ENCODE measurements around the gene HOXA6.
A peak's percentile ranks its signal among the peaks of the same experiment; 100 is the strongest.

Gene HOXA6

GRCh38 chr7:27164367-27165088, 17.0 kb upstream of the HOXA6 start:
- ATAC-seq (ENCODE audit: insufficient read depth, low read depth) (no peak), DNase-seq (no peak)
- Histone ChIP-seq H3K27ac (ENCODE audit: low read length) (no peak overlapping the region), H3K4me2 (ENCODE audit: insufficient read depth, low read length) (no peak overlapping the region), H3K36me3 (ENCODE audit: insufficient read depth, low read length) (no peaks in the 10 kb centered on the region), H2AFZ (ENCODE audit: low read depth, low read length) (no peak overlapping the region), H3K79me2 (ENCODE audit: insufficient read depth, low read length) (no peaks in the 10 kb centered on the region), H3K4me3 (ENCODE audit: low read depth in 1 of 2, low read length in 2 of 2) (no peak overlapping the region), H4K20me1 (ENCODE audit: insufficient read depth, low read length) (no peaks in the 10 kb centered on the region), H3K9ac (ENCODE audit: low read depth, low read length) (no peak overlapping the region), H3K9me3 (ENCODE audit: insufficient read depth, low read length, severe bottlenecking) (no peaks in the 10 kb centered on the region), H3K4me1 (ENCODE audit: insufficient read depth, low read length) (peaks cover 15% of the 10 kb centered on the region), H3K27me3 (ENCODE audit: insufficient read depth, low read length, poor library complexity) (no peaks in the 10 kb centered on the region)
- no peak for TF ChIP-seq EZH2 (IDR thresholded peaks at IDR 0.05; ENCODE audit: borderline replicate concordance, low read depth, low read length, severe bottlenecking)
- no peak for TF ChIP-seq CTCF (IDR thresholded peaks at IDR 0.05; ENCODE audit: borderline replicate concordance, extremely low read depth, low read length, poor library complexity, severe bottlenecking)

GRCh38 chr7:27164045-27164366, 16.4 kb upstream of the HOXA6 start:
- H3K27me3 ChIP-seq (ENCODE audit: insufficient read depth, low read length, poor library complexity): no peaks in the 10 kb centered on the region
- H3K79me2 ChIP-seq (ENCODE audit: insufficient read depth, low read length): no peaks in the 10 kb centered on the region
- TF ChIP-seq CTCF (IDR thresholded peaks at IDR 0.05; ENCODE audit: borderline replicate concordance, extremely low read depth, low read length, poor library complexity, severe bottlenecking) (no peak), EZH2 (IDR thresholded peaks at IDR 0.05; ENCODE audit: borderline replicate concordance, low read depth, low read length, severe bottlenecking) (no peak)
- H3K36me3 ChIP-seq (ENCODE audit: insufficient read depth, low read length): no peaks in the 10 kb centered on the region
- H3K4me2 ChIP-seq (ENCODE audit: insufficient read depth, low read length): no peak overlapping the region
- no peak for ATAC-seq (ENCODE audit: insufficient read depth, low read depth)
- H3K4me3 ChIP-seq (ENCODE audit: low read depth in 1 of 2, low read length in 2 of 2): no peak overlapping the region
- H3K9me3 ChIP-seq (ENCODE audit: insufficient read depth, low read length, severe bottlenecking): no peaks in the 10 kb centered on the region
- peaks cover 15% of the 10 kb centered on the region for H3K4me1 ChIP-seq (ENCODE audit: insufficient read depth, low read length)
- no peak overlapping the region for H3K9ac ChIP-seq (ENCODE audit: low read depth, low read length)
- H3K27ac ChIP-seq (ENCODE audit: low read length): no peak overlapping the region
- 0 out of 2 replicates have a peak overlapping the region, but pooled peaks have one; percentile 16 for H2AFZ ChIP-seq (ENCODE audit: low read depth, low read length)
- no peaks in the 10 kb centered on the region for H4K20me1 ChIP-seq (ENCODE audit: insufficient read depth, low read length)
- no peak for DNase-seq

DNA sequence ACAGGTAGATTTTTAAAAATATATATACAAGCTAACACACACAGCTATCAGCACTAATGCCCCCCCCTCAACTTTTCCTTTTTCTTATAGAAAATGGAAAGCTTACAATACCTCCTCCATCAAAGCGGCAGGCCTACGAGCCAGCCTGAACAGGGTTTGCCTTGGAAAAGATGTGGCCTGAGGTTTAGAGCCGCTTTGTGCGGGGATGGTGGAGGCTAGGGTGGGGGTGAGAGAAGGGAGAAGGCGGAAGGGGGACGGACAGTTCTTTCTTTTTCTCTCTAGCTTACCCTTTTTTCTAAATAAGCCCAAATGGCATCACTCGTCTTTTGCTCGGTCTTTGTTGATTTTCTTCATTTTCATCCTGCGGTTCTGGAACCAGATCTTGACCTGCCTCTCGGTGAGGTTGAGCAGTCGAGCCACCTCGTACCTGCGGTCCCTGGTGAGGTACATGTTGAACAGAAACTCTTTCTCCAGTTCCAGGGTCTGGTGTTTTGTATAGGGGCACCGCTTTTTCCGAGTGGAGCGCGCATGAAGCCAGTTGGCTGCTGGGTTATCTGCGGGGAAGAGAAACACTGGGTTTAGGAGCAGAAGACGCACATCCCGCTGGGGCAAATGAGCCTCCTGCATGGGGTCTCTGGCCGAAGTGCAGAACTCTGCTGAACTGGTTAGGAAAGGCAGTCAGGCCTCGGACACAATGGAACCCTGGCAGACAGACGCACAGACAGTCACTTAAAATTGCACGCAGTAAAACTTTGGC, 15.9 kb upstream of the HOXA6 start:
- no peaks in the 10 kb centered on the region for H3K27me3 ChIP-seq (ENCODE audit: insufficient read depth, low read length, poor library complexity)

More for the DNA sequence above, 15.9 kb upstream of the HOXA6 start:
- peaks cover 15% of the 10 kb centered on the region for H3K4me1 ChIP-seq (ENCODE audit: insufficient read depth, low read length)
- H2AFZ ChIP-seq (ENCODE audit: low read depth, low read length): peak overlapping the region; percentile 16; the same call in 1 of the 2 replicates
- H3K9me3 ChIP-seq (ENCODE audit: insufficient read depth, low read length, severe bottlenecking): no peaks in the 10 kb centered on the region
- DNase-seq (no peak), ATAC-seq (ENCODE audit: insufficient read depth, low read depth) (no peak)
- H3K4me2 ChIP-seq (ENCODE audit: insufficient read depth, low read length): no peak overlapping the region
- H3K9ac ChIP-seq (ENCODE audit: low read depth, low read length): no peak overlapping the region
- TF ChIP-seq EZH2 (IDR thresholded peaks at IDR 0.05; ENCODE audit: borderline replicate concordance, low read depth, low read length, severe bottlenecking): no peak
- no peak for TF ChIP-seq CTCF (IDR thresholded peaks at IDR 0.05; ENCODE audit: borderline replicate concordance, extremely low read depth, low read length, poor library complexity, severe bottlenecking)
- no peak overlapping the region for H3K27ac ChIP-seq (ENCODE audit: low read length)
- no peaks in the 10 kb centered on the region for H3K79me2 ChIP-seq (ENCODE audit: insufficient read depth, low read length)
- H3K4me3 ChIP-seq (ENCODE audit: low read depth in 1 of 2, low read length in 2 of 2): no peak overlapping the region
- no peaks in the 10 kb centered on the region for H4K20me1 ChIP-seq (ENCODE audit: insufficient read depth, low read length)
- no peaks in the 10 kb centered on the region for H3K36me3 ChIP-seq (ENCODE audit: insufficient read depth, low read length)

Data from DND-41 (cell line).